ENCODE results near the gene DIMT1. TPM values are rescaled to one million over a fixed set of nuclear protein-coding genes. Genes with fewer than 3 reads are reported as not detected.

The DIMT1 gene
- total RNA-seq, 4 donors from 2014 or later, result 2.1 to 11.6 (median 5.8) TPM

DNA sequence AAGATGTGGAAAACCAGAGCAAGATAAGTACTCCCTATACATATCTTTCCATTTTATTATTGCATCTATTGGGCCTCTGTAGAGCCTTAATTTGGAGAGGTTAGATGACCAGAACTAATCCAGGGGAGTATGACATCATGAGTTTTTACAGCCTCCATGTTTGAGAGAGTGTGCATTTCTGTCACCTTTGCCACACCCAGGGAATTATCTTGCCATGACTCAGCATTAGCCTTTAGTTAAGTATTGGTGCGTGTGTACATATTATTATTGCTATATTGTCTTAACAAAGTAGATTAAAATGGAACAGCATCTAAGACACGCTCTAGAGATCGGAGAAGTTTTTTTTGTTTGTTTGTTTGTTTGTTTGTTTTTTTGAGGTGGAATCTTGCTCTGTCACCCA is 27.6 kb downstream of the DIMT1 start:
- Histone ChIP-seq H3K27me3 (no peaks in the 10 kb centered on the region), H3K4me1 (no peaks in the 10 kb centered on the region), H3K9me3 (no peaks in the 10 kb centered on the region), H3K4me3 (no peak overlapping the region), H3K27ac (no peak overlapping the region), H3K36me3 (peaks cover 0 to 76% (median 3%) of the 10 kb centered on the region in 3 donors)
- DNase-seq, result no peak
- TF ChIP-seq POLR2A (IDR thresholded peaks at IDR 0.05), result no peak
- TF ChIP-seq, protein P1, sequence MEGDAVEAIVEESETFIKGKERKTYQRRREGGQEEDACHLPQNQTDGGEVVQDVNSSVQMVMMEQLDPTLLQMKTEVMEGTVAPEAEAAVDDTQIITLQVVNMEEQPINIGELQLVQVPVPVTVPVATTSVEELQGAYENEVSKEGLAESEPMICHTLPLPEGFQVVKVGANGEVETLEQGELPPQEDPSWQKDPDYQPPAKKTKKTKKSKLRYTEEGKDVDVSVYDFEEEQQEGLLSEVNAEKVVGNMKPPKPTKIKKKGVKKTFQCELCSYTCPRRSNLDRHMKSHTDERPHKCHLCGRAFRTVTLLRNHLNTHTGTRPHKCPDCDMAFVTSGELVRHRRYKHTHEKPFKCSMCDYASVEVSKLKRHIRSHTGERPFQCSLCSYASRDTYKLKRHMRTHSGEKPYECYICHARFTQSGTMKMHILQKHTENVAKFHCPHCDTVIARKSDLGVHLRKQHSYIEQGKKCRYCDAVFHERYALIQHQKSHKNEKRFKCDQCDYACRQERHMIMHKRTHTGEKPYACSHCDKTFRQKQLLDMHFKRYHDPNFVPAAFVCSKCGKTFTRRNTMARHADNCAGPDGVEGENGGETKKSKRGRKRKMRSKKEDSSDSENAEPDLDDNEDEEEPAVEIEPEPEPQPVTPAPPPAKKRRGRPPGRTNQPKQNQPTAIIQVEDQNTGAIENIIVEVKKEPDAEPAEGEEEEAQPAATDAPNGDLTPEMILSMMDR (IDR thresholded peaks at IDR 0.05), result no peak

DNA sequence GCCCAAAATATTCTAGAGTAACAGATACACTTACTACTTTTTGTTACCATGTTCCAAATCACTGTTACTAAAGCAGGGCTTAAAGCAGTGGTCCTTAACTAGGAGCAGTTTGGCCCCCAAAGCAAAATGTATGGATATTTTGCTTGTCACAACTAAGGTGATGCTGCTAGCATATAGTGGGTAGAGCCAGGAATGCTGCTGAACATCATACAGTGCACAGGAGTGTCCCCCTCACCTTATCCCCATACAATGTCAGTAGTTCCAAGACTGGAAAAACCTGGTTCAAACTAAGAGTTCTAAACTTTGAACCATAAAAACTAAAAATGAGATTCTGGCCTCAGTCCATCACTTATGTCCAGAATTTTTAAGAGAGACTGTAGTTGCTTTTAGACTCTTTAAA is 28.1 kb downstream of the DIMT1 start:
- TF ChIP-seq, protein P1 (IDR thresholded peaks at IDR 0.05), result no peak
- no peak for TF ChIP-seq POLR2A (IDR thresholded peaks at IDR 0.05)
- Histone ChIP-seq H3K9me3 (no peaks in the 10 kb centered on the region), H3K27me3 (no peaks in the 10 kb centered on the region), H3K4me1 (no peaks in the 10 kb centered on the region), H3K4me3 (no peak overlapping the region), H3K27ac (no peak overlapping the region), H3K36me3 (peaks cover 0 to 72% (median 3%) of the 10 kb centered on the region in 3 donors)
- no peak for DNase-seq

DNA sequence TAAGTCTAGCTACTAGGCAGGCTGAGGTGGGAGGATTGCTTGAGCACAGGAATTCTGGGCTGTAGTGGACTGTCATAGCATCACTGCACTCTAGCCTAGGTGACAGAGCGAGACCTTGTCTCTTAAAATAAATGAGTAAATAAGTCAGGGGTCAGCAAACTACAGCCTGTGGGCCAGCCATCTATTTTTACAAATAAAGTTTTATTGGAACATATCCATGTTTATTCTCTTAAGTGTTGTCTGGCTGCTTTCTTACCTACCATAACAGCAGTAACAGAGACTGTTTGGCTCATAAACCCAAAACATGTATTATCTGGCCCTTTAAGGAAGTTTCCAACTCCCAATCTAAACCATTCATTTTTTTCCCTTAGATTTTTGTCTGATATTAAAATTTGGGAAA is 29.6 kb downstream of the DIMT1 start:
- no peaks in the 10 kb centered on the region for H3K9me3 ChIP-seq
- DNase-seq, result no peak
- TF ChIP-seq POLR2A (IDR thresholded peaks at IDR 0.05), result no peak
- TF ChIP-seq, protein P1 (IDR thresholded peaks at IDR 0.05), result no peak
- H3K4me1 ChIP-seq, result no peaks in the 10 kb centered on the region
- H3K27me3 ChIP-seq, result no peaks in the 10 kb centered on the region
- H3K27ac ChIP-seq, result no peak overlapping the region
- no peak overlapping the region for H3K4me3 ChIP-seq
- H3K36me3 ChIP-seq, result peaks cover 0 to 56% (median 1%) of the 10 kb centered on the region in 3 donors

DNA sequence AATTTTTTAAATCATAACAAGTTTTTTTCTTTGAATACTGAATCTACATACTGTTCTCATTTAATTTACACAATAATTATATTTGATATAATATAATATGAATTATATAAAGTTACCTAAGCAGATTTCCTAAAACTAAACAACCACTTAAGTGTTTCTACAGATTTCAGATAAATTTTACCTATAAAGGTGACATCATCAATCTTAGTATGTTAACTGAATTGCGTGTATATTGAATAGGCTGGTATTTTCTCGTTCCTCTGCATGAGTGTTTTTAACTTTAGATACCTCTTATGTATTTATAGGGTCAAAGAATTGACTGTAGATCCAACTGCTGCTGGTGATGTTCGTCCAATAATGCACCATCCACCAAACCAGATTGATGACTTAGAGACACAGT is 30.3 kb downstream of the DIMT1 start:
- no peak overlapping the region for H3K27ac ChIP-seq
- no peak overlapping the region for H3K4me3 ChIP-seq
- H3K27me3 ChIP-seq, result no peaks in the 10 kb centered on the region
- H3K9me3 ChIP-seq, result no peaks in the 10 kb centered on the region
- peaks cover 0 to 49% (median 0%) of the 10 kb centered on the region in 3 donors for H3K36me3 ChIP-seq
- TF ChIP-seq, protein P1 (IDR thresholded peaks at IDR 0.05), result no peak
- no peak for TF ChIP-seq POLR2A (IDR thresholded peaks at IDR 0.05)
- no peak for DNase-seq
- H3K4me1 ChIP-seq, result no peaks in the 10 kb centered on the region

DNA sequence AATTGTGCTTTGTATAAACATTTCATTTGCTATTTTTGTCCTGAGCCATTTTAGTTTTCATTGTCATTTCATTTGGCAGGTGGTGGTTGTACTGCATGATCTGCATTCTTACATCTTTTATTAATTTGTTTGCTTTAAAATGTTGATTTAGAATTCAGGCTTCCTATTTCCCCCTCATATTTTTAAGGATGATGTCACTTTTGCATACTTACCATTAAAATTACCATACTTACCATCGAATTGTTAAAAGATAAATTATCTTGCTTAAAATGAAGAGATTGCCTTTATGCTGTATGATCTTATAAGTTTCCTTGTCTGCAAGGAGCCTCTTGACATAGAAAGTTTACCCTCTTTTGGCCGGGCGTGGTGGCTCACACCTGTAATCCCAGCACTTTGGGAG is 31.1 kb downstream of the DIMT1 start:
- Histone ChIP-seq H3K36me3 (peaks cover 0 to 42% (median 0%) of the 10 kb centered on the region in 3 donors), H3K9me3 (no peaks in the 10 kb centered on the region), H3K4me3 (no peak overlapping the region), H3K27me3 (no peaks in the 10 kb centered on the region), H3K27ac (no peak overlapping the region), H3K4me1 (no peaks in the 10 kb centered on the region)
- DNase-seq, result no peak
- TF ChIP-seq, protein P1 (IDR thresholded peaks at IDR 0.05), result no peak
- TF ChIP-seq POLR2A (IDR thresholded peaks at IDR 0.05), result no peak

DNA sequence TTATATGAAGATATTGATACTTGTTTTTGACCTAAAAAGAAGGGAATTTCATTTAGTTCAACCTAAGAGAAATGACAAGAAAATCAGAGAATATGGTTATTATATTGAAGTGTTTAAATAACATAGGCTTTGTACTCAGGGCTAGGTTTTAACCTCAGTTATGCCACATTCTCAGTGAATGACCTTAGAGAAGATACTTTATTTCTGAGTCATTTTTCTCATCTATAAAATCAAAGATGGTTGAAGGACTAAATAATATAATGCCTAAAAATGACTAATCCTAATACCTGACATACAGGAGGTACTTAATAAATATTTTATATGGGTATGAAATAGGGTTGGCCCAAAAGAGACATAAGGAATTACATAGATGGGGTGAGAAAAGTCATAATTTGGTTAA is 32.3 kb downstream of the DIMT1 start:
- Histone ChIP-seq H3K9me3 (no peaks in the 10 kb centered on the region), H3K36me3 (peaks cover 0 to 39% (median 0%) of the 10 kb centered on the region in 3 donors), H3K4me3 (no peak overlapping the region), H3K4me1 (no peaks in the 10 kb centered on the region), H3K27ac (no peak overlapping the region), H3K27me3 (no peaks in the 10 kb centered on the region)
- no peak for TF ChIP-seq POLR2A (IDR thresholded peaks at IDR 0.05)
- TF ChIP-seq, protein P1 (IDR thresholded peaks at IDR 0.05), result no peak
- DNase-seq, result no peak

All from Peyer's patch (tissue), 4 donors.